Measurements from ENCODE around the gene RFLNA.

GRCh38 chr12:124270671-124271070 lies 24.2 kb upstream of the RFLNA start:
- TF ChIP-seq EZH2phosphoT487 (IDR thresholded peaks at IDR 0.05; ENCODE audit: insufficient read depth, low read depth) (no peak), EZH2 (IDR thresholded peaks at IDR 0.05; ENCODE audit: insufficient read depth, poor library complexity, severe bottlenecking) (no peak)
